K562 (cell line): ENCODE measurements around the gene RNU6-8. TPM values are rescaled to one million over a fixed set of nuclear protein-coding genes. Genes with fewer than 3 reads are reported as not detected.

Source experiments
- ARNT ChIP-seq, 2 experiments: fragments of 450-650 bp; IDR thresholded peaks; 2 replicates each; pipeline ENCODE4 v1.6.1; 2016; ENCODE audit warnings: mild to moderate bottlenecking in 1 of 2
- CEBPG ChIP-seq, 3 experiments: fragments of 200-800 bp in 1 of 3; sonication (Bioruptor generic) in 1 of 3; sonication (generic) in 1 of 3; formaldehyde crosslinking in 1 of 3; IDR thresholded peaks in 2 of 3; conservative IDR thresholded peaks in 1 of 3; 2 replicates each; pipeline versions ENCODE4 v1.6.1 to v1.8.0; 2016 to 2022; ENCODE audit warnings: missing compliant biosample characterization in 2 of 3, missing genetic modification characterization in 2 of 3, mild to moderate bottlenecking in 1 of 3, missing genetic modification reagents in 1 of 3
- FOXO4 ChIP-seq: fragments of 450-650 bp; formaldehyde crosslinking; IDR thresholded peaks from 2 replicates; pipeline ENCODE4 v1.4.0; 2020; ENCODE audit warnings: mild to moderate bottlenecking, moderate library complexity
- MYNN ChIP-seq, 2 experiments: sonication (generic); formaldehyde crosslinking in 1 of 2; IDR thresholded peaks; 2 replicates each; pipeline versions ENCODE4 v1.5.0 to v1.6.1; 2016 to 2020; ENCODE audit warnings: antibody characterized with exemption in 1 of 2, missing genetic modification reagents in 1 of 2
- ZNF511 ChIP-seq: sonication (generic); formaldehyde crosslinking; IDR thresholded peaks from 2 replicates; pipeline ENCODE4 v1.8.0; 2022; ENCODE audit warnings: mild to moderate bottlenecking, missing genetic modification reagents
- polyA plus RNA-seq, 8 experiments: library from polyadenylated mRNA; depleted of rRNA in 4 of 8; stranded (reverse) in 5 of 8; unstranded in 3 of 8; fragments of >200 nt; fragmentation: Nextera tagmentation in 2 of 8; fragmentation: Illumina TruSeq in 1 of 8; extraction: Ambion mirVana in 2 of 8; extraction: Trizol in 1 of 8; gene quantifications; 2 replicates each; pipeline versions ENCODE4 v1.2.1 to v1.2.3, GENCODE V29; 2011 to 2014; ENCODE audit warnings: inconsistent platforms in 1 of 8, missing spikeins in 1 of 8
- total RNA-seq, 7 experiments: library from RNA; depleted of rRNA in 6 of 7; stranded (reverse); fragments of >200 nt in 6 of 7; fragmentation: Illumina TruSeq in 2 of 7; extraction: Trizol in 2 of 7; gene quantifications; 2 replicates each; pipeline versions ENCODE4 v1.2.1 to v1.2.3, GENCODE V29; 2011 to 2021; ENCODE audit warnings: low replicate concordance in 1 of 7

The RNU6-8 gene
- total and polyA plus RNA-seq, 9 of the 15 experiments (the other 6 are each of a cell fraction or from before 2014, with no cell fraction given), result not detected

- TF ChIP-seq FOXO4 (no peak), ZNF511 (CRISPR knock-in tag) (no peak), MYNN (IDR thresholded peaks at IDR 0.05) (no peak), MYNN (CRISPR knock-in tag; IDR thresholded peaks at IDR 0.05) (no peak), ARNT (IDR thresholded peaks at IDR 0.05) (no peak), CEBPG (CRISPR knock-in tag; IDR thresholded peaks at IDR 0.05) (no peak), CEBPG (tag; conservative IDR thresholded peaks at IDR 0.05 in 1 of 2, IDR thresholded peaks at IDR 0.05 in 1 of 2) (peak; percentile 51 to 53; a peak in 2 of 4 replicates)
Measured at GRCh38 chr14:32202998-32203882, at the start of gene RNU6-8 (continued).
